ENCODE measurements around the gene DUSP3.

The DUSP3 gene

GRCh38 chr17:43722870-43723665 lies 55.7 kb downstream of the DUSP3 start:
- no peak for DNase-seq

DNA sequence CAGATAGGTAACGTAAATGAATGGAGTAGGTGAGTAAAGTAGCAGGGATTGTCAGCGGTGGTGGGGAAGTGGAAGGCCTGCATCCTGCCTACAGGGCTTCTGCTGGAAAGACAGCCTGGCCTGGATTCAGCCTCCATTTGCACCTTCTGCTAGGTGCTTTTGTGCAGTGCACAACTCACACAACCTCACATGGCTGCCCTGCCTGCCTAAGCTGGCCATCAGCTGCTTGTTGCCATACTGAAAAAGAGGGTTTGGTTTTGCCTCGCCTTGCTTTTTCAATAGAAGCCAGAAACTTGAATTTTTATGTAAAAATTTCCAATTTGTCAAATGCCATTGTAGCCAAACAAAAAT lies 56.5 kb downstream of the DUSP3 start:
- DNase-seq, result no peak

- peak; percentile 13 for DNase-seq
These were observed 57.1 kb downstream of the DUSP3 start for GRCh38 chr17:43721537-43722268.

- peak; percentile 76 for DNase-seq
These were observed 58.3 kb downstream of the DUSP3 start for GRCh38 chr17:43720311-43721060.

GRCh38 chr17:43719578-43719977 lies 59.2 kb downstream of the DUSP3 start:
- DNase-seq, result peak; percentile 24

DNA sequence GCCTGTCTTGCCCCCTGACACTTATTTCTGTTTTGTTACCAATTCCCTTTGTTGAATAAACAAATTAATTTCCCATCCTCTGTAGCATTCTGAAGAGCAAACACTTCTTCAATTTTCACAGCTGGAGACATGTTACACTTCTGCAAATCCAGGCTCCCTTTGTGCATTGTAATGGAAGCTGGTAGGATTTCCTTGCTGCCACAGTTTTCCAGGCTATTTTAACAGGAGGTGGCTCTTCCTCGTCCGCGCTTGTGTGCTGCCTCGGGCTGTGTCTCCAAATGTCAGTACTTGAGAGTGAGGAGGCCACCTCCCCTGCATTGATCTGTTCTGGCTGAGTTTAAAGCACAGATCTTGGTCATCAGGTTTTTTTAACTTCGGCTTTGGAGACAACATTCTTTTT lies 60.2 kb downstream of the DUSP3 start:
- DNase-seq, result no peak

- no peak for DNase-seq
These were observed 60.9 kb downstream of the DUSP3 start for GRCh38 chr17:43717913-43718312.

Data from hematopoietic multipotent progenitor cell treated with erythropoietin and hydrocortisone succinate and interleukin-3 and kit ligand, for 6 days (in vitro differentiated cells).